NCI-H82 treated with DMSO at 0.1 percent for 48 hours (cell line): Measurements from ENCODE around the gene CIRBP.
"Not testable (repeated sequence)": the region's sequence is repeated elsewhere in the genome, so short reads cannot be mapped to it uniquely, and the experiment has no call there.

ENCODE experiments used
- DNase-seq: peaks from one replicate; lab custom pipeline; 2025; ENCODE audit not compliant: unreplicated experiment; lab: John Stamatoyannopoulos, UW

The CIRBP gene

DNA sequence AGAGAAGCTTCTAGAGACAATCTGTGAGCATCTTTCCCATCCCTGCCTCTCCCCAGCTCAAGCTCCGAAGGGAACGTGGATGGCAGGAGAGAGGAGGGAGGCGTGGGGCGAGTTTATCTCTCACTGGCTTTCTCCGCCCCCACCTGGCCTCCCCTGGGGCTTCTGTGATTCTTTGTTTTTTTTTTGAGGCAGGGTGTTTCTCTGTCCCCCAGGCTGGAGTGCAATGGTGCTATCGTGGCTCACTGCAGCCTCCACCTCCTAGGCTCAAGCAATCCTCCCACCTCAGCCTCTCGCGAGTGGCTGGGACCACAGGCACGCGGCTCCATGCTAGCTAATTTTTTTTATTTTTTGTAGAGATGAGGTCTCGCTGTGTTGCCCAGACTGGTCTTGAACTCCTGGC, 39.6 kb downstream of the CIRBP start:
- no peak for DNase-seq

DNA sequence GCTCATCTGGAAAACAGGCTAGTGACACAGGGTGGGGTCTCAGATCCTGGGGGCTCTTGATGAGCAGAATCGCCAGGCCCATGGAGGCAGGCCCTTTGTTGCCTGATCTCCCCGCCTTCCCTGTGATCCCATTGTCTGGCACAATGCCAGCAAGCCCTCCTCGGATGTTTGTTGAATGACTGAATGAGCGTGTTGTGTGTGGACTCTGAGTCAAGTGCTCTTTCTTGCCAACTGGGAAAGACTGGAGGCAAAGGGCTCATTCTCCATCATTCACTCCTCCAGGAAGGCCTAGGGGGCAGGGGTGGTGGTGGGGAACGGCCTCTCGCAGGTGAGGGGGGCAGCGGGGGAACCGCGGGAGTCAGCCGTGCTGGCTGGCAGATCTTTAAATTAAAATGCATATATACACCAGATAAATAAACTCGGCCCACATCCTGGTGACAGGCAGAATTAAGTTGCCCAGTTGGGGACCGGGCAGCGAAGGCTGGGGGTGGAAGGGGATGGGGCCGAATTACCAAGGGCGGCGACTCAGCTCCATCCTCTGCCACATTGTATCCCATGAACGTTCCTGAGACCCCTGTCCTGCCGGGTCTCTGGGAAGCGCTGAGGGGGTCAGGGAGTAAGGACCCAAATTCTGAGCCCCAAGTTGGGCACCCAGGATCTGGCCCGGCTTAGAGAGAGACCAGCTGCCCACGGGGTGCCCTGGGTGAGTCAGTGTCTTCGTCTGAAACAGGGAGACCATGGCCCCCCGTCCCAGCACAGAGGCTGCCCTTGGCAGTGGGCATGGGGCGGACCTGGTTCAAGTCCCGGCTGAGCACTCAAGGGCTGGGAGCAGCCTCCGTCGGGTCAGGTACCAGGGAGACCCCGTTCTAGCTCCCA, 41.1 kb downstream of the CIRBP start:
- no peak for DNase-seq

DNA sequence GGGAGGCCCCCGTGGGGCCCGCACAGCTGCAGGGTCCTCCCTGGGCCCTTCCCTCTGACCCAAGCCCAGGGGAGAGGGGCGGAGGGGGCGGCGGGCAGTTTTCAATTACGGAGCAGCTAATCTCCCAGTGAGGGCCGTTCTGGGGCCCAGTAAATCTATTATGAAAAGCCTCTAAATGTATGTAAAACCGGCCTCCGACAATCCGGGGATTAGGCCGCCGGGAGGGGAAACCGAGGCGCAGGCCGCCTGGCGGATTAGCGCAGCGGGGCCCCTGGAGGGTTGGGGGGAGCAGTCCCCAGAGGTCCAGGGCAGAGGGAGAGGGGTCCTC, 41.7 kb downstream of the CIRBP start:
- peak; percentile 16 for DNase-seq

DNA sequence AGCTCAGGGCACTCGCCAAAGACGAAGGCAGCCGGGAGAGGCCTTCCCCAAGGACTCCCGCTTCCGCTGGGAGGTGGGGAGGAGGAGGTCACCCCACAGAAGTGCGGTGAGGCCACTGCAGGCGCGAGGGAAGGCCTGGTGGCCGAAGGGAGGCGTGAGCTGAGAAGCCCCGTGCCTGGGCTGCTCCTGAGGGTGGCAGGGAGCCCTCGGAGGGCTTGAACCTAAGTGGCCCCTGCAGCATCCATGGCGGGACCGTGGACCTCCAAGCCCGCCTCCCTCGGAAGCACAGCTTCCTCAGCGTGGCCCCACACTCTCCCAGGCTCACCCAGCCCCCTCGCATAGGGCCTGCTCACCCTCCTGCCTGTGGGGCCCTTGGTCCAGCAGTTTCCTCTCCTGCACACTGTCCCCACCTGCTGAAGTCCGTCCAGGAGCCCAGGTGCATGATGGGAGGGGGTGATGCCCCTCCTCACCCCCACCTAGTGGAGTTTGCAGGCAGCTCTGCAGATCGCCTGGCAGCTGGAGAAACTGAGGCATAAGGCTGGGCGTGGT, 42.5 kb downstream of the CIRBP start:
- no peak for DNase-seq

DNA sequence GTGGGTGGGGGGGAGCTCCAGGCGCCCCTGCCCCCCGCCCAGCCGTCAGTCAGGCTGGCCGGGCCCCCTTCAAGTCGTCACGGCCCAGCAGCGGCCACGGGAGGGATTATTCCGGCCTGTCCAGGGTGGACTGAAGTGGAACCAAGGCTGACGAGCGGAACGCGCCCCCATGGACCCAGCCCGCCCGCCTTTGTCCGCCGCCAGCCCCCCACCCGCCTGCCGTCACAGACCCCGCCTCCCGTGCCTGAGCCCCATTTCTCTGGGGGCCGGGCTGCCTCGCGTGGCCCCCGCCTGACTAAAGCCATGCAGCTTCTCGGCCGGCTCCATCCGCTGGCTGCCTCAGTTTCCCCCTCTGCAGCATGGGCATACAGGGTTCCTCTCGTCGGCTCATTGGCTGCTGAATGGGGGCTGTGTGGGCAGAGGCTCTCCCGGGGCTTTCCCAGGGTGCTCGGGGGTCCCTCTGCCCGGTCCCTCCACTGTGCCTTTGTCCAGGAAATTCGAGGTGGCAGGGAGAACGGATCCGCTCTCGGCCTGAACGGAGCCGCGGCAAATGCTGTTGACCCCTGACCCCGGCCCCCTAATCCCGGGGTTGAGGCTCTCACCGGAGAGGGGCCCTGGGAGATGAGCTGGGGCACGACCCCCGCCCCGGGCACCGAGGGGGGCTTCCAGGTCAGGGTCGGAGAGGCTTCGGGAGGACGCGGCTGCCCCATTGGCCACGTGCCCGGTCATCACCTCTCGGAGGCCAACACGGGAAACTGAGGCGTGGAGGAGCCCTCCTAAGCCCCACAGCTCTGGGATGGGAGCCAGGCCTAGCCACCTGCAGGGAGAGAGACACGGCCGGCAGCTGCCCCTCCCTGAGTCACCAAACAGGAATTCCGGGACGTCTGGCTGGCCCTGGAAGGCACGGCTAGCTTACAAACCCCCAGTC, 43.9 kb downstream of the CIRBP start:
- no peak for DNase-seq

DNA sequence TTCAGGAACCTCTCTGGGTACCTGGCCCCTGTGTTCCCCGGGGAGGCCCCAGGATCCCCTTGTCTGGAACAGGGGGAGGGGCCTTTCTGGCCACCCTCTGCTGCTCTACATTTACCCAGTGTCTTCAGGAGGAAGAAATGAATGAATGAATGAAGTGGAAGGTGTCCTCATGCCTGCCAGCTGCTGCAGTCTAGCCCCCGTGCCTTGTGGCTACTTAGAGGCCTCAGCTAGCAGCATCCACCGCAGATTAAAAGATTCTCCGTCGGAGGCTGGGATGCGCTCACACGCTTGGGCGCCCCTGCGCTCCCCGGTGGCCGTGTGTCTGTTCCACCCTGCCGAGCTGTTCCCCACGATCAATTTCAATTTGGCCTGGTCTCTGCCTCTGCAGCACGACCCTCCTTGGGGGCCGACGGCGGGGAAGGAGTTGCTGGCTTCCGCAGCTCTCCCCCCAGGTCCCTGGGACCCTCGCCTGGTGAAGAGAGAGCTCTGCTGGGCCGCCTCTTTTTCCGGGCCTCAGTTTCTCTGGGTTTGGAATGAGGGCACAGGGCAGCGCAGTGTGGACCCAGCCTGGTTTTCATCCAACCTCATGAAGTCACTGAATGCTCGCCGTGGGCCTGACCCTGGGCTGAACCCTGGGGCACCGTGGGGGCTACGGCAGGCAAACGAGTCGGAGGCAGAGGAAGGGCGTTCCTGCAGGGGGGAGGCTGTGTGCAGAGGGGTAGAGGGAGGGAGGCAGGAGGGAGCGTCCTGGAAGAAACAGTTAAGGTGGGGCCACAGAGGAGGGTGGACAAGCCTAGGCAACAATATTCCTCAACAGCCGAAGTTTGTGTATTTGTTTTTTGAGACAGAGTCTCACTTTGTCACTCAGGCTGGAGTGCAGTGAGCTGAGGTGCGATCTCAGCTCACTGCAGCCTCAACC, 44.8 kb downstream of the CIRBP start:
- DNase-seq, result no peak

DNA sequence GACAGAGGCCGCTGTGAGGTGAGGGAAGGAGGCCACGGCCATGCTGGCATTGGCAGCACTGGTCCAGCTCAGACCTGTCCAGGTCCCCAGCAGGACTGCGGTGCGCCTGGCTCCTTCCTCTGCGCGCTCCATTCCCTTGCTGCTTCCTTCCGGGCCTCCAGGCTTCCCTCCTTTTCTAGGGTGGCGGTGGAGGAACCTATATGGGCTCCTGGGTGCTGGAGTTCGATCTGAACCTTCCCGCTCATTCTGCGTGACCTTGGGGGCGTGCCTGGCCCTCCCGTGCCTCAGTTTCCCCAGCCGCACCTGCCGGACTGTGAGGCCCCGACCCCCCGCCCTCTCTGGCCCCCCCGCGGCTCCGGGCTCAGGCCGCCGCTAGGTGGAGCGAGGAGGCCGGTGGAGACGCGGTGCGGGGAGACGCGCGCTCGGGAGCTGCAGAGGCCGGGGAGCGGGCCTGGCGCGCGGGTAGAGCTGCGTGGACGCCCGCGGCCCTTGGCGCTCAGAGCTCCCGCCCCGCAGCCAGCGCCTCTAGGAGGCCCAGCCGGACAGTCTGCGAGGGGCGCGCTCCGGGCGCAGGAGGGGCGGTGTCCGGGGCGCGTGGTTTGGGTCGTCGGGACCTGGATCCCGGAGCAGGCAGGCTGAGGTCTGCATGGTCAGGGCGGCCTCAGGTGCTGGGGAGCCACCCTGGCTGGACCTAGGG, 46.5 kb downstream of the CIRBP start:
- DNase-seq, result no peak

DNA sequence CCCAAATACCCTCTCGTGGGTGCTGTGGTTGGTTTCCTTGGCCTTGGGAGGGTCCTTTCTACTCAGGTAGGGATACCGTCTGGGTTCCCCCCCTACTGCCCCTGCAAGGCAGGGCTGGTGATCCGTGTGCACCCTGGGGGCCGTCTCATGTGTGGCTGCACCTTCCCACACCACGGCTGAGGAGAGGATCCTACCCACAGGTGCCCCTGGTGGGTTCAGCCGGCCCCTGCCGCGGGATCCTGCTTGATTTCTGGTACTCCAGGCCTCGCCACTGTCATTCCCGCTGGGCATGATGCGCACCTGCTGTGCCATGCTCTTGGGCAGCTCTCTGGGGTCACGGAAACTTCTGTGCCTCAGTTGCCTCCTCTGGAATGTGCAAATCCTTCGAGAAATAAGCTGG, 47.3 kb downstream of the CIRBP start:
- DNase-seq, result no peak

DNA sequence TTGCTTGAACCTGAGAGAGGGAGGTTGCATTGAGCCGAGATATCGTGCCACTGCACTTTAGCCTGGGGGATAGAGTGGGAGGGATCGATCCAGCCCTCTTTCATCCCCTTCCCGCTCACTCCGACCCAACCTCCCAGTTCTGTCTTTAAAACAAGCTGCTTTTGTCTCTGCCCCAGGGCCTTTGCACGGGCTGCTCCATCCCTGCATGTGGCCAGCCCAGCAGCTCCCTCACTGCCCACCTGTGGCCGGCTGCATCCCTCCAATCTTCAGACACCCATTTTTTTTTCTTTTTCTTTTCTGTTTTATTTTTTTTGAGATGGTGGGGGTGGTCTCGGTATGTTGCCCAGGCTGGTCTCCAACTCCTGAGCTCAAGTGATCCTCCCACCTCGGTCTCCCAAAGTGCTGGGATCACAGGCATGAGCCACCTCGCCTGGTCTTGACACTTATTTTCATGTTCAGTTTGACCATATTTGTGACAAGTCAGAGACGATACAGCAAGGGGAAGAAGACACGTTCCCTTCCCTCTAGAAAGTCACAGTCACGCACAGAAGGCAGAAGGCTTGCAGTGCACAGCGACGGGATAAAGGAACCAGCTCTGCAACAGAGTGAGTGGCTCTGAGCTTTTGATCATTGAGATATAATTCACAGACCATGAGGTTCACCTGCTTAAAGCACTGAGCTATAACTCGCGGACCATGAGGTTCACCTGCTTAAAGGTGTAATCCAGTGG, 48.3 kb downstream of the CIRBP start:
- DNase-seq, result no peak

DNA sequence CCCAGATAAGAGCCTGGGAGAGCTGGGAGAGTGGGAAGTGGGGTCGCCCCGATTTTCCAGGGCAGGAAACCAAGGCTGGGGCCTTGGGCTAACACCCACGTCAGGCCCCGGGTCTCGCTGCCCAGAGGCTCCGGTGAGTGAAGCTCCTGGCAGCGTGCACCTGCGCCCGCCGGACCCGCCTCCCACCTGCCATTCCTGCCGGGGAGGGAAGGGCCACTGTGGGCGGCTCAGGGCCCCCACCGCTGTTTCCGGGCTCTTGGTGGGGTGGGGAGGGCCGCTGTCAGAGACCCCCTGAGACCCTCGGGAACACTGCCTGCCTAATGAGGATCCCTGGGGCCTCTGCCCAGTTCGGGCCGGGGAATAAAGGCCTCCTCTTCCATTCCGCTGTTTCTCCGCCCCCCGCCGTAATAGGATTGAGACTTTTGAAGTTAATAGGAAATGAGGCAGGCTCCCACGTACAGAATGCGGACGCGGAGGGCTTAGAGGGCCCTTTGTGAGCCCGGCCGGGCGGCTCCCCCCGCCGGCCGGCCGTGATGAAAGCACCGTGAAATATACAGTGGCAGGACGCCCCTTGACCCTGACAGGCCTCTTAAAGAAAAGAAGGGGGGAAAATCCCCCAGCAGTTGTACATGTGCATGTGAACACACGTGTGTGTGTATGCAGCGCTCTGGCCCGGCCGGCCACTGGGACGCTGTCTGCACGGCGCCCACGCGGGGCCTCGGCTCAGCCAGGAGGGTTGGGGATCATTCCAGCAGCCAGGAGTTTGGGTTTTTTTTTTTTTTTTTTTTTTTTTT, 49.7 kb downstream of the CIRBP start:
- peak; percentile 28 for DNase-seq

DNA sequence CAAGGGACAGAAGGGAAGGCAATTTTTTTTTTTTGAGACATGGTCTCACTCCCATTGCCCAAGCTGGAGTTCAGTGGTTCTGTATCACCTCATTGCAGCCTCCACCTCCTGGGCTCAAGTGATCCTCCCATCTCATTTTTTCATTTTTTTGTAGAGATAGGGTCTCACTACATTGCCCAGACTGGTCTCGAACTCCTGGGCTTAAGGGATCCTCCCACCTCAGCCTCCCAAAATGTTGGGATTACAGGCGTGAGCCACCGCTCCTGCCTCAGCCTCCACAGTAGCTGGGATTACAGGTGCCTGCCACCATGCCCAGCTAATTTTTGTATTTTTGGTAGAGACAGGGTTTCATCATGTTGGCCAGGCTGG, 51.1 kb downstream of the CIRBP start:
- DNase-seq, result not testable (repeated sequence)

DNA sequence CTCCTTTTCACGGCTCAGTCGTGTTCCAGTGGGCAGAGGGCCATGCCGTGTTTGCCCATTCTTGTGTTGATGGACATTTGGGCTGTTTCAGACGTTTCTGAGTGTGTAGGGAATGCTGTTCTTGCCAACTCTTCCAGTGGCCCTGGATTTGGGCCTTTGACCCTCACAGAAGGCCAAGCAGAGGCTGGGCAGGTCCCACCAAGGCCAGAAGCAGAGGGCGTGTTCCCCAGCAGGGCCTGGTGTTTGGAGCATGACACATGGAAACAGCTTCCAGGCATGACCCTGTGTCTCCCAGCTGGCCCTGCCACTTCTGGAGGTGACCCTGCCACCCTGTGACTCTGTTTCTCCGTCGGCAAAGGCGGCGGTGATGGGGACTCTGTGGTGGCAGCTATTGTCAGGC, 52.4 kb downstream of the CIRBP start:
- no peak for DNase-seq

DNA sequence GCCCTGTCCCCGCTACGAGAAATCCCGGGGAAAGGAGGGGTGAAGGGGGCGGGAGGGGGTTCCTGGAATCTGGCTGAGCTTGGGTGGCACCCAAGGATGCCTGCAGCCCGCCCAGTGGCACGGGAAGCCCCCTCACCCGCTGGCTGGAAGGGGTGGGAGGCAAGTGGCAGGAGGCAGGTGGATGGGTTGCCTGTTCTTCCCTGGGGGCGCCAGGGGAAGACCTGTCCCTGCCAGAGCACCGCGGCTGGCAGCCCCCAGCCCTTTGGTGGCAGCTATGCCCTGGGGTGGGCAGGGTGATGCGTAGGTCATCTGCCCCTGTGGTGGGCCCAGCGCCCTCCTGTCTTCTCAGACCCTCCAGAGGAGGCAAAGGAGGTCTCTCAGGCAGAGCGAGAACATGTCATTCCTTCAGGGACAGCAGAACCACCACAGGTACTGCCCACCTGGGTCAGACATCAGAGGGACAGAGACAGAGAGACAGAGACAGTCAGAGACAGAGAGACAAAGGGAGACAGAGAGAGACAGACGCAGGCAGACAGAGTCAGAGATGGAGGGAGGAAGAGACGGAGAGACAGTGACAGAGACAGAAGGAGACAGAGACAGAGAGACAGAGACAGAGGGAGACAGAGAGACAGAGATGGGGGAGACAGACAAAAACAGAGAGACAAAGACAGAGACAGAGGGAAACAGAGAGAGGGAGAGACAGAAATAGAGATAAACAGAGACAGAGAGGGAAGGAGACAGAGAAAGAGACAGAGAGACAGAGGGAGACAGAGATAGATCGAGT, 53.3 kb downstream of the CIRBP start:
- DNase-seq, result no peak

DNA sequence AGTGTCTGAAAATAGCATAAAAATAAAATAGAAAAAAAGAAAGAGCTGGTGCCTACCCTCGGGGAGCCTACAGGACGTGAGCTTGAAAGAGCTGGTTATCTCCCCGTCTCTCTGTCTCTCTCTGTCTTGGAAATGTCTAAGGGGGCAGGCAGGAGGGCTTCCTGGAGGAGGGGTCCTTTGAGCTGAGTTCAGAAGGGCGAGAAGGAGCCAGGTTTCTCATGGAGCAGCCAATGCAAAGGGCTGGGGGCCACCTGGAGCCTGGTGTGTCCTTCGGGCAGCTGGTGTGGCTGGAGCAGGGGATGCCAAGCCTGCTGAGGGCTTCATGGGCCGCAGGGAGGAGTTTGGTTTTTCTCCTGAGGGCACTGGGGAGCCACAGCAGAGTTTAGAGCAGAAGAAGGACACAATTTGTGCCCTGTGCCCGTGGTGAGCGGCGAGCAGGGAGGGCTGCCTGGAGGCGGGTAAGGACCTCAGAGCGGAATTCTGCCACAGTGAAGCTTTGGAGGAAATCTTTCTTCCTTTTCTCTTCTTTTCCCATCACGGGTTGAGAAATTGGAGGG, 55.2 kb downstream of the CIRBP start:
- no peak for DNase-seq
